ENCODE results near the gene MTERF1.
"Not testable (repeated sequence)": the region's sequence is repeated elsewhere in the genome, so short reads cannot be mapped to it uniquely, and the experiment has no call there.

Gene MTERF1

GRCh38 chr7:91876391-91877133 is 3.9 kb downstream of the MTERF1 start:
- DNase-seq (ENCODE audit: low spot score): no peak
- no peak for TF ChIP-seq CTCF (IDR thresholded peaks at IDR 0.05; ENCODE audit: extremely low read depth, missing control alignments)

GRCh38 chr7:91875851-91876250 is 4.7 kb downstream of the MTERF1 start:
- no peak for TF ChIP-seq CTCF (IDR thresholded peaks at IDR 0.05; ENCODE audit: extremely low read depth, missing control alignments)
- DNase-seq (ENCODE audit: low spot score): no peak

DNA sequence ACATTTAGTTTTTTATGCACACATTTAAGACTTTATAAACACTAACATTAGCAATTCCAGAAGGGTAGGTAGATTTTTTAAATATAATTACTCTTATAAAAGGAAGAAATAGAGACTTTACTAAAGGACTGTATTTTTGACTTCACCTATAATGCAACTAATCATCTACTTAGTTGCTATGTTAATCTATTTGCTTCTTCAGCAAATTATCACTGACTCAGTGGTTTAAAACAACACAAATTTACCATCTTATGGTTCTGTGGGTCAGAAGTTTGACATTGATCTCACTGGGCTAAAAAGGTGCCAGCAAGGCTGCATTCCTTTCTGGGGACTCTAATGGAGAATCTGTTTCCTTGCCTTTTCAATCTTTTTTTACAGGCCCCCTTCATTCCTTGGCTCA is 7.6 kb downstream of the MTERF1 start:
- TF ChIP-seq CTCF (IDR thresholded peaks at IDR 0.05; ENCODE audit: extremely low read depth, missing control alignments): no peak

DNA sequence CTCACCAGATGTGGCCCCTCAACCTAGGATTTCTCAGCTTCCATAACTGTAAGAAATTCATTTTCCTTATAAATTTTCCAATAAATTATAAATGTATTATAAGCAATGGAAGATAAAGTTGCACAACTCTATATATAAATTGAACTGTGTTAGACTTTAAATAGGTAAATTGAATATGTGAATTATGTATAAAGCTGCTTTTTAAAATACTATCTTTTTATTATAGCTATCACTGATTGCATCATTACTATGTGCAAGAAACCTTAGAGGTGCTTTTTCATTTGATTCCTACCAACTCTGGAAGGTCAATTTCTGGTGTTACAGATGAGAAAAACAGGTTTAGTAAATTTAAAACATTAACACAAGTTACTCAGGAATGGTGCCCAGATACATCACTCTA is 8.4 kb downstream of the MTERF1 start:
- TF ChIP-seq CTCF (IDR thresholded peaks at IDR 0.05; ENCODE audit: extremely low read depth, missing control alignments): no peak
- no peak for DNase-seq (ENCODE audit: low spot score)

More for the DNA sequence above, 7.6 kb downstream of the MTERF1 start:
- DNase-seq (ENCODE audit: low spot score): no peak

- no peak for TF ChIP-seq CTCF (IDR thresholded peaks at IDR 0.05; ENCODE audit: extremely low read depth, missing control alignments)
- DNase-seq (ENCODE audit: low spot score): no peak
Observed at GRCh38 chr7:91869661-91870060, 10.8 kb downstream of the MTERF1 start.

- no peak for DNase-seq (ENCODE audit: low spot score)
- no peak for TF ChIP-seq CTCF (IDR thresholded peaks at IDR 0.05; ENCODE audit: extremely low read depth, missing control alignments)
Observed at GRCh38 chr7:91866599-91867148, 13.8 kb downstream of the MTERF1 start.

- no peak for TF ChIP-seq CTCF (IDR thresholded peaks at IDR 0.05; ENCODE audit: extremely low read depth, missing control alignments)
- DNase-seq (ENCODE audit: low spot score): no peak
Observed at GRCh38 chr7:91865511-91865910, 15.0 kb downstream of the MTERF1 start.

DNA sequence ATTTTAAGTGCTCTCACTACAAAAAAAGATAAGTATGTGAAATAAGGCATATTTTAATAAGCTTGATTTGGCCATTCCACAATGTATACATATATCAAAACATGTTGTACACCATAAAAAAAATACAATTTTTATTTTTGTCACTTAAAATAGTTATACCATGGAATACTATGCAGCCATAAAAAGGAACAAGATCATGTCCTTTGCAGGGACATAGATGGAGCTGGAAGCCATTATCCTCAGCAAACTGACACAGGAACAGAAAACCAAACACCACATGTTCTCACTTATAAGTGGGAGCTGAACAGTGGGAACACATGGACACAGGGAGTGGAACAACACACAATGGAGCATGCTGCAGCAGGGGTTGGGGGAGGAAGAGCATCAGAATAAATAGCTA is 15.9 kb downstream of the MTERF1 start:
- not testable (repeated sequence) for DNase-seq (ENCODE audit: low spot score)

Measured in GM20000 (cell line).